Activated CD4-positive, alpha-beta T cell treated with anti-CD3 and anti-CD28 coated beads for 36 hours (primary cell): ENCODE results near the gene NR0B2. TPM values are rescaled to one million over a fixed set of nuclear protein-coding genes. Genes with fewer than 3 reads are reported as not detected.

Experiments
- ATAC-seq: fragments of 200-7000 bp; cut with Tn5 transposase; one replicate; pipeline ENCODE4 v1.10.0; 2021; ENCODE audit warnings: mild to moderate bottlenecking, moderate library complexity
- CTCF ChIA-PET: fragments of 350-600 bp; sonication (Branson Sonifier 250); formaldehyde crosslinking; loops from one replicate; lab custom pipeline; 2021; ENCODE audit warnings: antibody characterized with exemption; lab: Charles Lee
- POLR2A ChIA-PET: fragments of 350-600 bp; sonication (Branson Sonifier 250); formaldehyde crosslinking; loops from one replicate; lab custom pipeline; 2021; ENCODE audit warnings: antibody characterized with exemption, inconsistent platforms; lab: Charles Lee
- DNase-seq: peaks from one replicate; pipeline ENCODE4 v3.0.0-alpha.2; 2020
- H3K27ac Mint-ChIP-seq: one replicate; pipeline ENCODE4 v1.8.0; 2021; ENCODE audit warnings: mixed read lengths
- H3K27me3 Mint-ChIP-seq: one replicate; pipeline ENCODE4 v1.8.0; 2021; ENCODE audit warnings: mixed read lengths
- H3K36me3 Mint-ChIP-seq: one replicate; pipeline ENCODE4 v1.8.0; 2021; ENCODE audit warnings: low read depth, mixed read lengths
- H3K4me1 Mint-ChIP-seq: one replicate; pipeline ENCODE4 v1.8.0; 2021; ENCODE audit warnings: mixed read lengths
- H3K4me3 Mint-ChIP-seq: one replicate; pipeline ENCODE4 v1.8.0; 2021; ENCODE audit warnings: mild to moderate bottlenecking, moderate library complexity, mixed read lengths
- H3K9me3 Mint-ChIP-seq: one replicate; pipeline ENCODE4 v1.8.0; 2021; ENCODE audit warnings: low read depth, mixed read lengths
- intact Hi-C, 2 experiments: fragments of 100-400 bp; cut with DNase I in 1 of 2; cut with micrococcal nuclease in 1 of 2; formaldehyde crosslinking; loops; one replicate each; pipeline versions ENCODE4 v1.14.2 to v1.15.1; 2022 to 2024; cut with DNase I, micrococcal nuclease
- total RNA-seq, 2 experiments: library from RNA; stranded (reverse); gene quantifications; one replicate each; pipeline ENCODE4 v1.2.3, GENCODE V29; 2021

NR0B2 gene
- total RNA-seq, 2 experiments from 2014 or later, result not detected

DNA sequence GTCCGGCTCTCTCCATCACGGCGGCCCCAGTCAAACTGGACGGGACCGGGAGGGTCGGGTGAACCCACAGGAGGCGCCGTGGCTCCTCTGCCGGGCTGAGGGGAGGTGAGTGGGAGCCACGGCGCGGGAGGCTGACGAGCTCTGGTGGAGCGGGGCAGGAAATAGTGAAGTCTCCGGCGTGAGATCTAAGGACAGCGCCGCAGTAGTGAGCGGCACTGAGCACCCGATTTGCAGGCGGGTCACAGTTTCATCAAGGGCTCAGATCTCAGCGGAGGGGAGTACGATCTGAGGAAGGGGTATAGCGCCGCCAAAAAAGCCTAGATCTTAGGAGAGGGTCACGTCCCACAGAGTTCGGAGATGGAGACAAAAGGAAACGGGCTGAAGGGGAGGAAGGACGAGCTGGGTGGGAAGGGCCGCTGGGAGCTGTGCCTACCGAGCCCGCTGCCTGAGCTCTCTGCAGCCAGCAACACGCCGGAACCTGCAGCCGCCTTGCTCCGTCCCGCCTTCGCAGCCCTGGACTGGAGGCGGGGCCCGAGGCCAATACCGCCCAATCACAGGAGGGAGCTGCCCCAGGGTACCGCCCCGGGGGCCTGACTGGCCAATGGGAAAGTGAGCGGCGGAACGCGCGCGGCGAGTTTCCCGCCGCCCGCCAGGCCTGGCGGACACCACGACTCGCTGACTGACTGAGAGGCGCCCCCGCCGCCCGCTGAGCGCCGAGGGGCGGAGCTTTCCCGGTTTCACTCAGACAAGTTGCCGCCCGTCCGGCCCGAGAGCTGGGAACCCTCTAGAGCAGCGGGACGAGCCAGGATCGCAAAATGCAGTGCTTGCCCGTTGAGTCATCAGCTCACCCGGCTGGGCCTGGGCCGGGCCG is 48.9 kb downstream of the NR0B2 start:
- intact Hi-C loops, result loop anchor here (1.0 to 2.0 kb wide), 11 partner anchors 25 to 433 kb away; partner anchors contain the start of genes GPATCH3 (in 2 of the 2), GPN2 (in 2 of the 2), DHDDS (in 1 of the 2) and HMGN2 (in 1 of the 2)
- H3K36me3 Mint-ChIP-seq, result no peaks in the 10 kb centered on the region
- DNase-seq, result peak; percentile 97
- POLR2A ChIA-PET, result interaction anchor here (0.7 to 2.4 kb wide), 17 partner anchors 9 to 364 kb away, joined by 3 to 20 read pairs (median 5); partner anchors contain the start of genes GPATCH3, GPN2 and RPS6KA1
- H3K4me1 Mint-ChIP-seq, result peaks cover 22% of the 10 kb centered on the region
- H3K4me3 Mint-ChIP-seq, result peak overlapping the region; percentile 89
- H3K9me3 Mint-ChIP-seq, result no peaks in the 10 kb centered on the region
- CTCF ChIA-PET, result interaction anchor here (0.5 to 2.5 kb wide), 24 partner anchors 9 to 468 kb away, joined by 3 to 23 read pairs (median 4); partner anchors contain the start of genes GPATCH3, GPN2 and PIGV
- no peaks in the 10 kb centered on the region for H3K27me3 Mint-ChIP-seq
- ATAC-seq, result peak; percentile 94
- peak overlapping the region; percentile 96 for H3K27ac Mint-ChIP-seq

DNA sequence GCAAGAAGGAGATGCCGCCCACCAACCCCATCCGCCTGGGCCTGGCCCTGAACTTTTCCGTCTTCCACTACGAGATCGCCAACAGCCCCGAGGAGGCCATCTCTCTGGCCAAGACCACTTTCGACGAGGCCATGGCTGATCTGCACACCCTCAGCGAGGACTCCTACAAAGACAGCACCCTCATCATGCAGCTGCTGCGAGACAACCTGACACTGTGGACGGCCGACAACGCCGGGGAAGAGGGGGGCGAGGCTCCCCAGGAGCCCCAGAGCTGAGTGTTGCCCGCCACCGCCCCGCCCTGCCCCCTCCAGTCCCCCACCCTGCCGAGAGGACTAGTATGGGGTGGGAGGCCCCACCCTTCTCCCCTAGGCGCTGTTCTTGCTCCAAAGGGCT is 50.1 kb downstream of the NR0B2 start:
- Mint-ChIP-seq H3K36me3 (no peaks in the 10 kb centered on the region), H3K27ac (no peak overlapping the region), H3K4me1 (peaks cover 22% of the 10 kb centered on the region), H3K27me3 (no peaks in the 10 kb centered on the region), H3K9me3 (no peaks in the 10 kb centered on the region), H3K4me3 (peak overlapping the region; percentile 89)
- no peak for ATAC-seq
- CTCF ChIA-PET, result interaction anchor here (1.0 to 1.7 kb wide), 2 partner anchors 26 to 30 kb away, joined by 3 to 6 read pairs; no protein-coding TSS in a partner anchor
- no peak for DNase-seq
- POLR2A ChIA-PET, result interaction anchor here (0.5 to 0.7 kb wide), 3 partner anchors 75 to 171 kb away, joined by 3 read pairs; no protein-coding TSS in a partner anchor
- intact Hi-C loops, result loop anchor here in 1 of 2 experiments (2.0 kb wide), 1 partner anchor 391 kb away; the partner anchor contains the start of gene HMGN2

DNA sequence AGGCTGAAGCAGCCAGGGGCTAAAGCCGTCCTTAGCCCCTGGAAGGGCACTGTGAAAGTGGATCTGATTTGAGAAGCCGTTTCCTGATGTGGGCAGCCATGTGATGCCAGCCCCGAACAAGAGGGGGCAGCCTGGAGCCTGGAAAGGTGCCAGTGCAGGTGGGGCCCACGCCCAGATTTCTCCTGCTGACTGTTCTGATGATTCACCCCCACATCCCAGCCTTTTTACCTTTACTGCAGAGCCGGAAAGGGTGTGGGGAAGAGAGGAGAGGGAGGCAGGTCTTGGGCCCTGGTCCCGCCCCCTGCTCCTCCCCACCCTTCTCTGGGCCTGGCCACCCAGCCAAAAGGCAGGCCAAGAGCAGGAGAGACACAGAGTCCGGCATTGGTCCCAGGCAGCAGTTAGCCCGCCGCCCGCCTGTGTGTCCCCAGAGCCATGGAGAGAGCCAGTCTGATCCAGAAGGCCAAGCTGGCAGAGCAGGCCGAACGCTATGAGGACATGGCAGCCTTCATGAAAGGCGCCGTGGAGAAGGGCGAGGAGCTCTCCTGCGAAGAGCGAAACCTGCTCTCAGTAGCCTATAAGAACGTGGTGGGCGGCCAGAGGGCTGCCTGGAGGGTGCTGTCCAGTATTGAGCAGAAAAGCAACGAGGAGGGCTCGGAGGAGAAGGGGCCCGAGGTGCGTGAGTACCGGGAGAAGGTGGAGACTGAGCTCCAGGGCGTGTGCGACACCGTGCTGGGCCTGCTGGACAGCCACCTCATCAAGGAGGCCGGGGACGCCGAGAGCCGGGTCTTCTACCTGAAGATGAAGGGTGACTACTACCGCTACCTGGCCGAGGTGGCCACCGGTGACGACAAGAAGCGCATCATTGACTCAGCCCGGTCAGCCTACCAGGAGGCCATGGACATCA is 50.7 kb downstream of the NR0B2 start, which contains the start of gene SFN:
Gene SFN (plus strand): TSS at position 369 of the 904 bp plus-strand sequence. CDS start 64 bp downstream, at position 433.
- no peaks in the 10 kb centered on the region for H3K27me3 Mint-ChIP-seq
- H3K4me1 Mint-ChIP-seq, result peaks cover 22% of the 10 kb centered on the region
- ChIA-PET POLR2A (interaction anchor here (0.5 kb wide), 1 partner anchor 171 kb away, joined by 3 read pairs; no protein-coding TSS in a partner anchor), CTCF (interaction anchor here (1.0 to 1.7 kb wide), 4 partner anchors 13 to 30 kb away, joined by 3 to 6 read pairs (median 4); no protein-coding TSS in a partner anchor)
- H3K4me3 Mint-ChIP-seq, result peak within 1 kb of the TSS; percentile 89
- DNase-seq (peak; percentile 83), ATAC-seq (peak; percentile 5)
- intact Hi-C loops, result no loop called here
- H3K9me3 Mint-ChIP-seq, result no peaks in the 10 kb centered on the region
- H3K36me3 Mint-ChIP-seq, result no peaks in the 10 kb centered on the region
- H3K27ac Mint-ChIP-seq, result no peak within 1 kb of the TSS

DNA sequence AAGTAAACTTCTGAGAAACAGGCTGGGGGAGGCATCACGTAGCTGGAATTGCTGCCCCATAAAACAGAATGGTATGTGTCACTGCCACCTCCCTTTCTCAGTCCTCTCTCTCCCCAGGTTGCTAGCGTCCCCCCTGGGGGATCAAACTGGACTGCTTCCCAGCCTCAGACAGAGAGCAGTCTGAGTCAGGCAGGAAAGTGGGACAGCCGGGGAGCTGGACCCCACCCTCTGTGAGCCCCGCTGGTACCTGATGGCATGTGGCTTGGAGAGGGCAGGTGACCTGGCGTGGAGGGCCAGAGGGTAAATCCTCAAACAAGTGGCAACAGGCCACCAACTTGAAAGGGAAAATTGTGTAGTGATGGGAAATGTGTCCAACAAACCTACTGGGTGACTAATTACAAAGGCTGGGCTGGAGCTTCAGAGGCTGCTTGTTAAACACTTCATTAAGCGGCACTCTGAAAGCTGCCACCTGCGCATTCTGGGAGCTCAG is 51.8 kb downstream of the NR0B2 start:
- no peaks in the 10 kb centered on the region for H3K27me3 Mint-ChIP-seq
- ChIA-PET CTCF (interaction anchor here (0.6 to 1.7 kb wide), 10 partner anchors 12 to 393 kb away, joined by 3 to 6 read pairs (median 3); partner anchors contain the start of genes GPATCH3 and GPN2), POLR2A (interaction anchor here (0.6 kb wide), 1 partner anchor 25 kb away, joined by 10 read pairs; no protein-coding TSS in a partner anchor)
- no peak for DNase-seq
- intact Hi-C loops, result no loop called here
- H3K36me3 Mint-ChIP-seq, result no peaks in the 10 kb centered on the region
- peaks cover 22% of the 10 kb centered on the region for H3K4me1 Mint-ChIP-seq
- H3K4me3 Mint-ChIP-seq, result no peak overlapping the region
- ATAC-seq, result no peak
- no peaks in the 10 kb centered on the region for H3K9me3 Mint-ChIP-seq
- no peak overlapping the region for H3K27ac Mint-ChIP-seq

Other genes with a start within 250 kb of the NR0B2 start
- 100 to 1,000 TPM in 1 of 2 experiments, 10 to 100 TPM in 1; 73.1 to 112 TPM for gene ARID1A, start 218.0 kb downstream of the NR0B2 start, total RNA-seq
- 10 to 100 TPM; 12.0 to 17.2 TPM for gene PIGV, start 126.0 kb downstream of the NR0B2 start, total RNA-seq
- 10 to 100 TPM; 51.6 to 66.0 TPM for gene ZDHHC18, start 87.3 kb downstream of the NR0B2 start, total RNA-seq
- gene SFN, start 50.8 kb downstream of the NR0B2 start, total RNA-seq, result 1 to 10 TPM in 1 of 2 experiments, under 1 TPM in 1; 0.87 to 1.1 TPM
- 10 to 100 TPM; 44.3 to 45.6 TPM for gene GPN2, start 23.7 kb downstream of the NR0B2 start, total RNA-seq
- 1 to 10 TPM; 7.0 to 8.7 TPM for gene GPATCH3, start 13.5 kb downstream of the NR0B2 start, total RNA-seq
- gene NUDC, start 7.8 kb upstream of the NR0B2 start, total RNA-seq, result 100 to 1,000 TPM in 1 of 2 experiments, 10 to 100 TPM in 1; 95.9 to 101 TPM
- under 1 TPM; 0.30 to 0.39 TPM for gene KDF1, start 46.5 kb upstream of the NR0B2 start, total RNA-seq
- gene TRNP1, start 79.7 kb upstream of the NR0B2 start, total RNA-seq, result under 1 TPM; 0.62 to 0.69 TPM
- not detected for gene TENT5B, start 98.9 kb upstream of the NR0B2 start, total RNA-seq
- 10 to 100 TPM; 15.6 to 20.4 TPM for gene SLC9A1, start 241.2 kb upstream of the NR0B2 start, total RNA-seq